Smooth muscle cell of the umbilical artery (primary cell): Measurements from ENCODE around the gene SPINK2. TPM values are rescaled to one million over a fixed set of nuclear protein-coding genes. Genes with fewer than 3 reads are reported as not detected.

Source experiments
- total RNA-seq: library from RNA; depleted of rRNA; stranded (reverse); fragments of >200 nt; gene quantifications from 2 replicates; pipeline ENCODE4 v1.2.3, GENCODE V29; 2014

The SPINK2 gene
- not detected in 2 replicates for total RNA-seq

DNA sequence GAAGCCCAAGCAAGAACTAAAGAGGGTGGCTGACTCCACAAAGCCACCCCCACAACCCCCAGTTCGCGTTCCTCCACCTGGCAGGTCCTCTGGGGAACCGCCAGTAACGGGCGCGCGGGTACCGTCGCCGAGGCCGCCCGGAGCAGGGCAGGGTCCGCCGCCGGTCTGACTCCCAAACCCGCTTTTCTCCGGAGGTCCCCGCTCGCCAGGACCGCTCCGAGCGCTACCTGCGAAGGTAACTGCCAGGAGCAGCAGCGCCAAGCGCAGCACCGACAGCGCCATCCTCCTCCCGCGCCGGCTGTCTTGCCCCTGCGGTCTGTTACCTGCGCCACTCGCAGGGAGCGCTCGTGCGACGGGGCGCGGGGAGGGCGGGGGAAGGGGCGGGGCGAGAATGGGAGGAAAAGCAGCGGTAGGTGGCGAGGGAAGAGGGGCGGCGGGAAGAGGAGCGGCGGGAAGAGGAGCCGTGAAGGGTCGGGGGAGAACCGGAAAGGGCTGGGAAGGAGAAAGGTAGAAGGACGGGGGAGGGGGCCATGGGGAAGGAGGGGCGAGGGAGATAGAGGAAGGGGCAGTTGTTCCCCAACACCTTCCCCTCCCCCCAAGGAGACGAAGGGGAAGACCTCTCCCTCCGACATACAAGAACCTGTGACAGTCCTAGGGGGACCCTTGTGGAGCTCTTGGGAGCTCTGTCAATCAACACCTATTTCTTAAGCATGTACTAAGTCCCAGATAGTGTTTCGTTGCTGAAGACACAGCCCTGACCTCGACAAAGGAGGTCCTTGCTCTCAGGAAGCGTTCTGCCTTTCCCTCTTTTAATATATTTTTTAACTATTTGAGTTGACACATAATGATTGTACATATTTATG, at the start of gene SPINK2:
Gene SPINK2 (minus strand): TSS at position 321 of the 863 bp plus-strand sequence. CDS start 39 bp downstream, at position 282.

Other genes starting within 250 kb of the SPINK2 start
- 0.14 TPM in 1 of 2 replicates, not detected in the other for gene HOPX, start 140.4 kb downstream of the SPINK2 start, total RNA-seq
- 34.1 and 52.3 TPM in 2 replicates for gene REST, start 86.2 kb upstream of the SPINK2 start, total RNA-seq
- gene NOA1, start 155.9 kb upstream of the SPINK2 start, total RNA-seq: 14.3 and 16.5 TPM in 2 replicates
- 130 and 185 TPM in 2 replicates for gene POLR2B, start 157.2 kb upstream of the SPINK2 start, total RNA-seq